Activated CD8-positive, alpha-beta T cell treated with anti-CD3 and anti-CD28 coated beads for 36 hours (primary cell): ENCODE data around the gene CPLANE1. TPM values are rescaled to one million over a fixed set of nuclear protein-coding genes. Genes with fewer than 3 reads are reported as not detected.
"Not testable (repeated sequence)": the region's sequence is repeated elsewhere in the genome, so short reads cannot be mapped to it uniquely, and the experiment has no call there.

Experiments
- ATAC-seq: fragments of 200-7000 bp; cut with Tn5 transposase; one replicate; pipeline ENCODE4 v1.10.0; 2021; ENCODE audit warnings: mild to moderate bottlenecking, moderate library complexity
- CTCF ChIA-PET: fragments of 350-600 bp; sonication (Branson Sonifier 250); formaldehyde crosslinking; loops from one replicate; lab custom pipeline; 2021; ENCODE audit warnings: antibody characterized with exemption; lab: Charles Lee
- POLR2A ChIA-PET: fragments of 350-600 bp; sonication (Branson Sonifier 250); formaldehyde crosslinking; loops from one replicate; lab custom pipeline; 2021; ENCODE audit warnings: antibody characterized with exemption; lab: Charles Lee
- DNase-seq: peaks from one replicate; pipeline ENCODE4 v3.0.0-alpha.2; 2020
- H3K27ac Mint-ChIP-seq: one replicate; pipeline ENCODE4 v1.8.0; 2021; ENCODE audit warnings: mild to moderate bottlenecking, mixed read lengths
- H3K27me3 Mint-ChIP-seq: one replicate; pipeline ENCODE4 v1.8.0; 2021; ENCODE audit warnings: mixed read lengths
- H3K36me3 Mint-ChIP-seq: one replicate; pipeline ENCODE4 v1.8.0; 2021; ENCODE audit warnings: low read depth, mixed read lengths
- H3K4me1 Mint-ChIP-seq: one replicate; pipeline ENCODE4 v1.8.0; 2021; ENCODE audit warnings: low read depth, mixed read lengths
- H3K4me3 Mint-ChIP-seq: one replicate; pipeline ENCODE4 v1.8.0; 2021; ENCODE audit warnings: mild to moderate bottlenecking, moderate library complexity, mixed read lengths
- H3K9me3 Mint-ChIP-seq: one replicate; pipeline ENCODE4 v1.8.0; 2021; ENCODE audit warnings: mixed read lengths
- CTCF ChIP-seq: fragments of 200-600 bp; IDR thresholded peaks from one replicate; pipeline ENCODE4 v1.8.0; 2022; ENCODE audit warnings: antibody characterized with exemption, mild to moderate bottlenecking
- intact Hi-C: fragments of 100-400 bp; cut with micrococcal nuclease; formaldehyde crosslinking; loops from one replicate; pipeline ENCODE4 v1.10.0; 2022
- total RNA-seq, 2 experiments: library from RNA; stranded (reverse); gene quantifications; one replicate each; pipeline ENCODE4 v1.2.3, GENCODE V29; 2021

The CPLANE1 gene
- total RNA-seq, 2 experiments from 2014 or later, result 4.8 to 4.9 TPM

- peaks cover 7% of the 10 kb centered on the region for H3K36me3 Mint-ChIP-seq
- TF ChIP-seq CTCF, result no peak
- ChIA-PET CTCF (interaction anchor here (1.3 kb wide), 1 partner anchor 50 kb away, joined by 3 read pairs; no protein-coding TSS in a partner anchor), POLR2A (no interaction called here)
- no peaks in the 10 kb centered on the region for H3K27me3 Mint-ChIP-seq
- no peaks in the 10 kb centered on the region for H3K9me3 Mint-ChIP-seq
- H3K27ac Mint-ChIP-seq, result no peak overlapping the region
- intact Hi-C loops, result no loop called here
- ATAC-seq (no peak), DNase-seq (no peak)
- H3K4me1 Mint-ChIP-seq, result no peaks in the 10 kb centered on the region
- H3K4me3 Mint-ChIP-seq, result no peak overlapping the region
These were observed 162.6 kb downstream of the CPLANE1 start for GRCh38 chr5:37086466-37087173.

GRCh38 chr5:37086026-37086425 is 163.2 kb downstream of the CPLANE1 start:
- intact Hi-C loops, ATAC-seq, POLR2A ChIA-PET, CTCF ChIA-PET, H3K27me3 Mint-ChIP-seq, H3K36me3 Mint-ChIP-seq, H3K9me3 Mint-ChIP-seq, DNase-seq, H3K27ac Mint-ChIP-seq, H3K4me3 Mint-ChIP-seq, H3K4me1 Mint-ChIP-seq: not testable (repeated sequence)

GRCh38 chr5:37082977-37083376 is 166.2 kb downstream of the CPLANE1 start:
- peaks cover 24% of the 10 kb centered on the region for H3K36me3 Mint-ChIP-seq
- H3K27ac Mint-ChIP-seq, CTCF ChIA-PET, H3K9me3 Mint-ChIP-seq, H3K4me3 Mint-ChIP-seq, H3K27me3 Mint-ChIP-seq, ATAC-seq, POLR2A ChIA-PET, H3K4me1 Mint-ChIP-seq, intact Hi-C loops, DNase-seq: not testable (repeated sequence)

GRCh38 chr5:37080697-37081096 is 168.5 kb downstream of the CPLANE1 start:
- TF ChIP-seq CTCF, result no peak
- ATAC-seq, result no peak
- Mint-ChIP-seq H3K36me3 (peaks cover 23% of the 10 kb centered on the region), H3K9me3 (no peaks in the 10 kb centered on the region), H3K27me3 (no peaks in the 10 kb centered on the region), H3K4me3 (no peak overlapping the region), H3K4me1 (no peaks in the 10 kb centered on the region), H3K27ac (no peak overlapping the region)
- ChIA-PET POLR2A (no interaction called here), CTCF (interaction anchor here (1.0 kb wide), 1 partner anchor 39 kb away, joined by 3 read pairs; no protein-coding TSS in a partner anchor)
- intact Hi-C loops, result no loop called here
- no peak for DNase-seq

- no peaks in the 10 kb centered on the region for H3K27me3 Mint-ChIP-seq
- ChIA-PET CTCF (no interaction called here), POLR2A (no interaction called here)
- DNase-seq, result no peak
- TF ChIP-seq CTCF, result no peak
- ATAC-seq, result no peak
- H3K27ac Mint-ChIP-seq, result no peak overlapping the region
- no peaks in the 10 kb centered on the region for H3K9me3 Mint-ChIP-seq
- H3K36me3 Mint-ChIP-seq, result peaks cover 17% of the 10 kb centered on the region
- no peak overlapping the region for H3K4me3 Mint-ChIP-seq
- intact Hi-C loops, result no loop called here
- no peaks in the 10 kb centered on the region for H3K4me1 Mint-ChIP-seq
These were observed 172.0 kb downstream of the CPLANE1 start for GRCh38 chr5:37077146-37077545.

- CTCF ChIA-PET, result interaction anchor here (1.8 kb wide), 1 partner anchor 336 kb away, joined by 6 read pairs; no protein-coding TSS in a partner anchor
- intact Hi-C loops, result no loop called here
- Mint-ChIP-seq H3K27me3 (no peaks in the 10 kb centered on the region), H3K27ac (no peak overlapping the region), H3K4me1 (no peaks in the 10 kb centered on the region), H3K9me3 (no peaks in the 10 kb centered on the region), H3K36me3 (peaks cover 15% of the 10 kb centered on the region), H3K4me3 (no peak overlapping the region)
- DNase-seq (no peak), ATAC-seq (no peak)
- POLR2A ChIA-PET, result interaction anchor here (0.8 kb wide), 1 partner anchor 25 kb away, joined by 3 read pairs; no protein-coding TSS in a partner anchor
- no peak for TF ChIP-seq CTCF
These were observed 173.7 kb downstream of the CPLANE1 start for GRCh38 chr5:37075399-37075950.
